ENCODE data around the gene SPANXN2.
"Not testable (repeated sequence)": the region's sequence is repeated elsewhere in the genome, so short reads cannot be mapped to it uniquely, and the experiment has no call there.

SPANXN2 gene, protein sequence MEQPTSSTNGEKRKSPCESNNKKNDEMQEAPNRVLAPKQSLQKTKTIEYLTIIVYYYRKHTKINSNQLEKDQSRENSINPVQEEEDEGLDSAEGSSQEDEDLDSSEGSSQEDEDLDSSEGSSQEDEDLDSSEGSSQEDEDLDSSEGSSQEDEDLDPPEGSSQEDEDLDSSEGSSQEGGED

DNA sequence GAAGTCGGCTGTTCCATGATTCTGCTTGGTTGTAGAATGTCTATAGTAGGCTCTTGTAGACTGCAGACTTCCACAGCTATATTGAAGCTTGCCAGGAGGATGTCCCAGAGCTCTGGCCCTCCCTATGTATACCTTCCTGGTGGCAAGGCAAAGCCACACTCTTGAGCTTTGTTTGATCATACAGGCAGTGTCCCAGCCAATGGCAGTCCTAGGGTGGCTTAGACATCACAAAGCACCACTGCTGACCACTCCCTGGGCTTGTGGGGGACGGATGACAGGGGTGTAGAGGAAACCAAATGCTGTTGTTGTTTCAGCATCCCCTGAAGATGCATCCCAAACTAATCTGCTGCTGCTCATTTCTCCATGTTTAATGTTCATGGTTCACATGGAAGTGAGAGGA is at the start of gene SPANXN2:
TSS of gene SPANXN2 (minus strand) at position 101 of the 400 bp plus-strand sequence. CDS start at position 17, 84 bp downstream.
- in situ Hi-C loops (cut with MboI; ENCODE audit: low sequenced_read_pairs) = not testable (repeated sequence)

DNA sequence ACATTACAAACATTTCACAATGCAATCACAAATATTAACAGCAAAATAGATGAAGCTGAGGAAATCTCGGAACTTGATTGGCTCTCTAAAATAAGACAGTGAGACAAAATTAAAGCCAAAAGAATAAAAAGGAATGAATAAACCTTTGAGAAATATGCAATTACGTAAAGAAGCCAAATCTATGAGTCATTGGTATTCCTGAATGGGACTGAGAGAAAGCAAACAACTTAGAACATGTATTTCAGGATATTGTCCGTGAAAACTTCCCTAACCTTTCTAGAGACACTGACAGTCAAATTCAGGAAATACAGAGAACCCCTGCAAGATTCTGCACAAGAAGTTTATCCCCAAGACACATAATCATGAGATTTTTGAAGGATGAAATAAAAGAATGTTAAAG is 48.4 kb upstream of the SPANXN2 start:
- in situ Hi-C loops (cut with MboI; ENCODE audit: low sequenced_read_pairs) = no loop called here

GRCh38 chrX:143767789-143768188 is 47.2 kb upstream of the SPANXN2 start:
- in situ Hi-C loops (cut with MboI; ENCODE audit: low sequenced_read_pairs) = not testable (repeated sequence)

DNA sequence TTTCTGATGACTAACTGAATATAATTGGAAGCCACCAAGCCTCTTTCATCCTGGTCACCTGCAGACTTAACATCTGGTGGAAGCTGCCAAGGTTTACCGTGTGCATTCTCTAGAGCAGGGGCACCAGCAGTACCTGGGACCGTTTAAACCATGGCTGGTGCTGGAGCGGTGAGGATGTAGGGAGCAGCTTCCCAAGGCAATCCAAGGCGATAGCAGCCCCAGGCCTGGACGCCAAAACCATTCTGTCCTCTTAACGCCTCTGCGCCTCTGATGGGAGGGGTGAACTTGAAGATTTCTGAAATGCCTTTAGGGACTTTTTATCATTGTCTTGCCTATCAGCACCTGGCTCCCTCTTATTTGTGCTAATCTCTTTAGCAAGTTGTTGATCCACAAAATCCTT is 37.3 kb upstream of the SPANXN2 start:
- in situ Hi-C loops (cut with MboI; ENCODE audit: low sequenced_read_pairs) = no loop called here

- in situ Hi-C loops (cut with MboI; ENCODE audit: low sequenced_read_pairs) = no loop called here
Observed at GRCh38 chrX:143757375-143757774, 36.8 kb upstream of the SPANXN2 start.

- in situ Hi-C loops (cut with MboI; ENCODE audit: low sequenced_read_pairs) = no loop called here
Observed at GRCh38 chrX:143754183-143754582, 33.6 kb upstream of the SPANXN2 start.

DNA sequence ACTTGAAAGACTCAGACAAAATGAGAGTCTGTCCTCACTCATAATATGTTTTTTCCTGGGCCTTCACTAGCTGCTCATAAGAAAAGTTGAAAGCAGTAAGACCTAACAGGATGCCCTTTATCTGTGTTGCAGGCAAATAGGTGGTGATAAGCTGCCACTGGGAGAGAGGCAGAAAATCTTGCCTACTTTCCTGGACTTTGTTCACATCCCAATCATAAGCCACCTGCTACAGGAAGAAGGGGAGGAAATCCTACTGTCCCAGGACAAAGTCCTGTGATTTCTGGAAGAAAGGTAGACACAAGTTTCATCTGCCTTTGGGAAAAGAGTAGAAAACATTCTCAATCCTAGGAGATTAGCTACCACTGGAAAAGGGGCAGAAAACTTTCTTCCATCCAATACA is 13.3 kb upstream of the SPANXN2 start:
- in situ Hi-C loops (cut with MboI; ENCODE audit: low sequenced_read_pairs) = no loop called here

DNA sequence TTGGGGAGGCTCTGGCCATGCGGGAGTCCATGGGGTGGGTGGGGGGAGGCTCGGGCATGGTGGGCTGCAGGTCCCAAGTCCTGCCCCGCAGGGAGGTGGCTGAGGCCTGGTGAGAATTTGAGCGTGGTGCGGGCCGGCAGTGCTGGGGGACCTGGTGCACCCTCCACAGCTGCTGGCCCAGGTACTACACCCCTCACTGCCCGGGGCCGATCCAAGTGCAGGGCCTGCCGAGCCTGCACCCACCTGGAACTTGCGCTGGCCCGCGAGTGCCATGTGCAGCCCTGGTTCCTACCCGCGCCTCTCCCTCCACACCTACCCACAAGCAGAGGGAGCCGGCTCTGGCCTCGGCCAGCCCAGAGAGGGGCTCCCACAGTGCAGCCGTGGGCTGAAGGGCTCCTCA is 5.7 kb upstream of the SPANXN2 start:
- in situ Hi-C loops (cut with MboI; ENCODE audit: low sequenced_read_pairs) = no loop called here

GRCh38 chrX:143701460-143701859 is 19.1 kb downstream of the SPANXN2 start:
- in situ Hi-C loops (cut with MboI; ENCODE audit: low sequenced_read_pairs) = no loop called here

- in situ Hi-C loops (cut with MboI; ENCODE audit: low sequenced_read_pairs) = no loop called here
Observed at GRCh38 chrX:143694885-143695284, 25.7 kb downstream of the SPANXN2 start.

DNA sequence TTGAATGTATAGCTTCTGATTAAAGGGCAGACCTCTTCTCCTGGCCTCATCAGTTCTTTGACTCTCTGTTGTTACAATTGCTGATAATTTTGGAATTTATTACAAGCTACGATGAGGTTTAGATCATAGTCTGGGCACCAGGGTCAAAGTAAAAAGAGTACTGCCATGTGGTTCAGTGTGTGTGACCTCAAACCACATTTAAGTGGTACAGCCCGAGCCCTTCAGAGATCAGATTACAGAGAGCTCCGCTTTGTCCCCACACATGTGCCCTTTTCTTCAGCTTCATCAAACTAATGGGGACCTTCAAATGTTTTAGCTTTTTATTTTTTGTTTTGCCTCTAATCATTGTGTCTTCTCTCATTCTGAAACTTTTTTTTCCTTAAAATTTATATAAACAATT is 37.1 kb downstream of the SPANXN2 start:
- in situ Hi-C loops (cut with MboI; ENCODE audit: low sequenced_read_pairs) = no loop called here

- in situ Hi-C loops (cut with MboI; ENCODE audit: low sequenced_read_pairs) = no loop called here
Observed at GRCh38 chrX:143674926-143675325, 45.6 kb downstream of the SPANXN2 start.

GRCh38 chrX:143669395-143669794 is 51.2 kb downstream of the SPANXN2 start:
- in situ Hi-C loops (cut with MboI; ENCODE audit: low sequenced_read_pairs) = no loop called here

DNA sequence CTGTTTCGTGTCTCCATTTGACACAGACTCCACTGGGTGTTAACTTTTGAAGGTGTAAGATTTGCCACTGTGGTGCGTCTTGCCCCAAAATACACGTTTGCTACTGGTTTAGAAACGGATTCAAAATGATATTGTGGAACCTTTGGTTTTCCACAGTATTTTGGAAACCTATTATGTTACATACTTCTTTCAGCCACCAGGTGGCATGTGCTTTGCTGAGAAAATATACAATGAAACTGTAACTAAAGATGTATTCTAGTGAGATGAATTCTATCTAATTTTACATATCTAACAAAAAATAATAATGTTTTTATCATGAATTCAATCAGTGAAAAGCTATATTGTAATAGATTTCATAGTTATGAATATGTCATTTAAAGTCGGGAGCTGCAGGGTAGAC is 56.2 kb downstream of the SPANXN2 start:
- in situ Hi-C loops (cut with MboI; ENCODE audit: low sequenced_read_pairs) = no loop called here

DNA sequence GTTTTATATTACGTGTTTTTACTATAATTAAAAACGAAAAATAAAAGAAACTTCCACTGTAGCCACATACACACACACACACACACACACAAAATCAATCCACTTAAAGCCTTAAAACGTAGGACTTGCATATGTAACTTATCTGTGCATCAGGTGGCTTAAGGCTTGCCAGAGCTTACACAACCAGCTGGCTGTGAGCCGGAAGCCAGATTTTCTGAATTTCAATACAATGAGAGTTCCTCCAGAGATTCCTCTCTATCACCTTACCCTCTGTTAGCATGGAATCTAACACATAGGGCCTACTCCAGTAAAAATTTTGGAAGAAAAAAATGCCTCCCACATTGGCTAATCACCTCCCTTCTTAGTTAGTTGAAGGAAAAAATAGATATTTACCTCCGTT is 56.8 kb downstream of the SPANXN2 start:
- in situ Hi-C loops (cut with MboI; ENCODE audit: low sequenced_read_pairs) = no loop called here

All from hTERT RPE-1 (cell line).